Duodenal mucosa (tissue), 2 donors: ENCODE results near the gene PPP2R2B.

Experiments
- H3K27ac ChIP-seq: one replicate; pipeline ENCODE4 v1.7.0; 2013; ENCODE audit warnings: low read depth, low read length
- H3K27me3 ChIP-seq, 2 donors: one replicate each; pipeline ENCODE4 v1.7.0; 2013; ENCODE audit warnings: low read length in 2 of 2, control low read depth in 1 of 2; ENCODE audit not compliant: insufficient read depth in 2 of 2, control insufficient read depth in 1 of 2
- H3K36me3 ChIP-seq, 2 donors: one replicate each; pipeline ENCODE4 v1.7.0; 2013; ENCODE audit warnings: low read length in 2 of 2, control low read depth in 1 of 2; ENCODE audit not compliant: insufficient read depth in 2 of 2, control insufficient read depth in 1 of 2
- H3K4me1 ChIP-seq, 2 donors: one replicate each; pipeline ENCODE4 v1.7.0; 2013; ENCODE audit warnings: low read length in 2 of 2, control low read depth in 1 of 2; ENCODE audit not compliant: insufficient read depth in 2 of 2, control insufficient read depth in 1 of 2
- H3K4me3 ChIP-seq, 2 donors: one replicate each; pipeline ENCODE4 v1.7.0; 2013; ENCODE audit warnings: low read length in 2 of 2, low read depth in 1 of 2
- H3K9ac ChIP-seq, 2 donors: one replicate each; pipeline ENCODE4 v1.7.0; 2013; ENCODE audit warnings: low read length in 2 of 2, low read depth in 1 of 2
- H3K9me3 ChIP-seq, 2 donors: one replicate each; pipeline ENCODE4 v1.7.0; 2013; ENCODE audit warnings: low read length in 2 of 2, control low read depth in 1 of 2; ENCODE audit not compliant: control insufficient read depth in 1 of 2

PPP2R2B gene

GRCh38 chr5:146813346-146814157 is 65.0 kb downstream of the PPP2R2B start:
- Histone ChIP-seq H3K36me3 (no peaks in the 10 kb centered on the region), H3K9ac (no peak overlapping the region), H3K4me3 (no peak overlapping the region), H3K27ac (no peak overlapping the region), H3K9me3 (no peaks in the 10 kb centered on the region), H3K27me3 (no peaks in the 10 kb centered on the region), H3K4me1 (no peaks in the 10 kb centered on the region)

GRCh38 chr5:146805081-146805480 is 73.5 kb downstream of the PPP2R2B start:
- no peaks in the 10 kb centered on the region for H3K36me3 ChIP-seq

GRCh38 chr5:146802945-146803522 is 75.5 kb downstream of the PPP2R2B start:
- H3K4me3 ChIP-seq, result no peak overlapping the region
- H3K9ac ChIP-seq, result no peak overlapping the region
- H3K27ac ChIP-seq, result no peak overlapping the region
- no peaks in the 10 kb centered on the region for H3K36me3 ChIP-seq
- peaks cover 0 to 4% of the 10 kb centered on the region in 2 donors for H3K27me3 ChIP-seq
- H3K4me1 ChIP-seq, result no peaks in the 10 kb centered on the region
- H3K9me3 ChIP-seq, result no peaks in the 10 kb centered on the region

More at GRCh38 chr5:146805081-146805480, 73.5 kb downstream of the PPP2R2B start:
- Histone ChIP-seq H3K9ac (no peak overlapping the region), H3K27ac (no peak overlapping the region), H3K9me3 (no peaks in the 10 kb centered on the region), H3K4me3 (no peak overlapping the region), H3K4me1 (no peaks in the 10 kb centered on the region), H3K27me3 (peaks cover 0 to 4% of the 10 kb centered on the region in 2 donors)

- Histone ChIP-seq H3K27me3 (peaks cover 0 to 4% of the 10 kb centered on the region in 2 donors), H3K9ac (no peak overlapping the region), H3K27ac (no peak overlapping the region), H3K9me3 (no peaks in the 10 kb centered on the region), H3K36me3 (no peaks in the 10 kb centered on the region), H3K4me3 (no peak overlapping the region), H3K4me1 (no peaks in the 10 kb centered on the region)
Observed at GRCh38 chr5:146799671-146800070, 78.9 kb downstream of the PPP2R2B start.

- H3K36me3 ChIP-seq, result no peaks in the 10 kb centered on the region
- no peaks in the 10 kb centered on the region for H3K9me3 ChIP-seq
- no peak overlapping the region for H3K9ac ChIP-seq
- H3K27me3 ChIP-seq, result peaks cover 0 to 4% of the 10 kb centered on the region in 2 donors
- H3K4me1 ChIP-seq, result no peaks in the 10 kb centered on the region
- H3K4me3 ChIP-seq, result no peak overlapping the region
- H3K27ac ChIP-seq, result no peak overlapping the region
Observed at GRCh38 chr5:146799231-146799630, 79.3 kb downstream of the PPP2R2B start.

GRCh38 chr5:146797658-146798057 is 80.9 kb downstream of the PPP2R2B start:
- Histone ChIP-seq H3K4me1 (no peaks in the 10 kb centered on the region), H3K27me3 (peaks cover 0 to 4% of the 10 kb centered on the region in 2 donors), H3K27ac (no peak overlapping the region), H3K4me3 (no peak overlapping the region), H3K9ac (no peak overlapping the region), H3K9me3 (no peaks in the 10 kb centered on the region), H3K36me3 (no peaks in the 10 kb centered on the region)

- no peaks in the 10 kb centered on the region for H3K36me3 ChIP-seq
- no peak overlapping the region for H3K4me3 ChIP-seq
- H3K4me1 ChIP-seq, result no peaks in the 10 kb centered on the region
- H3K9me3 ChIP-seq, result no peaks in the 10 kb centered on the region
- no peak overlapping the region for H3K27ac ChIP-seq
- no peaks in the 10 kb centered on the region for H3K27me3 ChIP-seq
- H3K9ac ChIP-seq, result no peak overlapping the region
Observed at GRCh38 chr5:146796911-146797310, 81.6 kb downstream of the PPP2R2B start.

- Histone ChIP-seq H3K36me3 (no peaks in the 10 kb centered on the region), H3K4me3 (no peak overlapping the region), H3K9ac (no peak overlapping the region), H3K27me3 (no peaks in the 10 kb centered on the region), H3K9me3 (no peaks in the 10 kb centered on the region), H3K4me1 (no peaks in the 10 kb centered on the region), H3K27ac (no peak overlapping the region)
Observed at GRCh38 chr5:146796144-146796543, 82.4 kb downstream of the PPP2R2B start.

GRCh38 chr5:146794326-146795029 is 84.1 kb downstream of the PPP2R2B start:
- Histone ChIP-seq H3K27me3 (no peaks in the 10 kb centered on the region), H3K9me3 (no peaks in the 10 kb centered on the region), H3K4me1 (no peaks in the 10 kb centered on the region), H3K36me3 (no peaks in the 10 kb centered on the region), H3K4me3 (no peak overlapping the region), H3K9ac (no peak overlapping the region), H3K27ac (no peak overlapping the region)

GRCh38 chr5:146793709-146794108 is 84.8 kb downstream of the PPP2R2B start:
- no peaks in the 10 kb centered on the region for H3K4me1 ChIP-seq
- no peaks in the 10 kb centered on the region for H3K27me3 ChIP-seq
- no peak overlapping the region for H3K9ac ChIP-seq
- H3K9me3 ChIP-seq, result no peaks in the 10 kb centered on the region
- H3K27ac ChIP-seq, result no peak overlapping the region
- H3K36me3 ChIP-seq, result no peaks in the 10 kb centered on the region
- no peak overlapping the region for H3K4me3 ChIP-seq
